ENCODE data around the gene MAMDC4. TPM values are rescaled to one million over a fixed set of nuclear protein-coding genes. Genes with fewer than 3 reads are reported as not detected.
"Not testable (repeated sequence)": the region's sequence is repeated elsewhere in the genome, so short reads cannot be mapped to it uniquely, and the experiment has no call there.

MAMDC4 gene
- polyA plus RNA-seq, 1 experiment, result 0.63 TPM

GRCh38 chr9:136840140-136840876 is 11.8 kb upstream of the MAMDC4 start:
- TF ChIP-seq CTCF (IDR thresholded peaks at IDR 0.05; ENCODE audit: low read depth, low read length), result no peak
- ChIA-PET CTCF (interaction anchor here (0.6 to 0.7 kb wide), 3 partner anchors 28 to 170 kb away, joined by 3 to 4 read pairs (median 4); no protein-coding TSS in a partner anchor), POLR2A (interaction anchor here (0.6 kb wide), 1 partner anchor 8 kb away, joined by 3 read pairs; no protein-coding TSS in a partner anchor)
- peaks cover 9% of the 10 kb centered on the region for H3K27me3 ChIP-seq (ENCODE audit: control insufficient read depth, insufficient read depth, low read length)
- H3K27ac ChIP-seq (ENCODE audit: low read depth, low read length), result no peak overlapping the region
- no peak for DNase-seq (ENCODE audit: low read depth, low spot score)
- peaks cover 4% of the 10 kb centered on the region for H3K9me3 ChIP-seq (ENCODE audit: control insufficient read depth, insufficient read depth, low read length)
- H3K4me3 ChIP-seq (ENCODE audit: low read depth, low read length), result no peak overlapping the region

GRCh38 chr9:136840877-136841645 is 11.1 kb upstream of the MAMDC4 start:
- no peak overlapping the region for H3K4me3 ChIP-seq (ENCODE audit: low read depth, low read length)
- CTCF ChIA-PET, result interaction anchor here (0.6 to 2.0 kb wide), 7 partner anchors 9 to 169 kb away, joined by 3 to 6 read pairs (median 4); no protein-coding TSS in a partner anchor

GRCh38 chr9:136841646-136842379 is 10.3 kb upstream of the MAMDC4 start:
- Histone ChIP-seq H3K27ac (ENCODE audit: low read depth, low read length) (peak overlapping the region; percentile 31), H3K27me3 (ENCODE audit: control insufficient read depth, insufficient read depth, low read length) (peaks cover 18% of the 10 kb centered on the region)
- not testable (repeated sequence) for H3K4me3 ChIP-seq (ENCODE audit: low read depth, low read length); DNase-seq (ENCODE audit: low read depth, low spot score); H3K9me3 ChIP-seq (ENCODE audit: control insufficient read depth, insufficient read depth, low read length)
- ChIA-PET CTCF (interaction anchor here (0.9 to 2.0 kb wide), 14 partner anchors 10 to 194 kb away, joined by 3 to 10 read pairs (median 4); no protein-coding TSS in a partner anchor), POLR2A (interaction anchor here (0.6 to 1.3 kb wide), 4 partner anchors 10 to 143 kb away, joined by 3 to 4 read pairs (median 3); no protein-coding TSS in a partner anchor)

More at GRCh38 chr9:136840877-136841645, 11.1 kb upstream of the MAMDC4 start:
- H3K27ac ChIP-seq (ENCODE audit: low read depth, low read length), result peak overlapping the region; percentile 31
- POLR2A ChIA-PET, result no interaction called here
- no peak for TF ChIP-seq CTCF (IDR thresholded peaks at IDR 0.05; ENCODE audit: low read depth, low read length)
- peaks cover 13% of the 10 kb centered on the region for H3K27me3 ChIP-seq (ENCODE audit: control insufficient read depth, insufficient read depth, low read length)
- peak; percentile 38 for DNase-seq (ENCODE audit: low read depth, low spot score)
- peaks cover 6% of the 10 kb centered on the region for H3K9me3 ChIP-seq (ENCODE audit: control insufficient read depth, insufficient read depth, low read length)

GRCh38 chr9:136842380-136842948 is 9.7 kb upstream of the MAMDC4 start, which contains the start of gene AJM1:
TSS of gene AJM1 (plus strand) at chr9:136842478. CDS start at chr9:136844415, 1,937 bp downstream.
- ChIA-PET CTCF (interaction anchor here (0.8 to 2.0 kb wide), 18 partner anchors 10 to 193 kb away, joined by 3 to 10 read pairs (median 3); no protein-coding TSS in a partner anchor), POLR2A (interaction anchor here (0.6 to 1.3 kb wide), 5 partner anchors 9 to 143 kb away, joined by 3 to 4 read pairs (median 3); no protein-coding TSS in a partner anchor)
- peak within 1 kb of the TSS; percentile 31 for H3K27ac ChIP-seq (ENCODE audit: low read depth, low read length)
- DNase-seq (ENCODE audit: low read depth, low spot score), result peak; percentile 49
- peak; percentile 86 for TF ChIP-seq CTCF (IDR thresholded peaks at IDR 0.05; ENCODE audit: low read depth, low read length)
- peaks cover 21% of the 10 kb centered on the region for H3K27me3 ChIP-seq (ENCODE audit: control insufficient read depth, insufficient read depth, low read length)
- H3K4me3 ChIP-seq (ENCODE audit: low read depth, low read length), result peak within 1 kb of the TSS; percentile 65
- not testable (repeated sequence) for H3K9me3 ChIP-seq (ENCODE audit: control insufficient read depth, insufficient read depth, low read length)

GRCh38 chr9:136843159-136843800 is 8.9 kb upstream of the MAMDC4 start:
- ChIA-PET POLR2A (interaction anchor here (0.7 kb wide), 2 partner anchors 15 to 115 kb away, joined by 3 read pairs; no protein-coding TSS in a partner anchor), CTCF (interaction anchor here (0.8 to 2.0 kb wide), 6 partner anchors 11 to 192 kb away, joined by 3 to 6 read pairs (median 3); no protein-coding TSS in a partner anchor)
- not testable (repeated sequence) for H3K27ac ChIP-seq (ENCODE audit: low read depth, low read length); DNase-seq (ENCODE audit: low read depth, low spot score); H3K4me3 ChIP-seq (ENCODE audit: low read depth, low read length); H3K9me3 ChIP-seq (ENCODE audit: control insufficient read depth, insufficient read depth, low read length)
- peaks cover 21% of the 10 kb centered on the region for H3K27me3 ChIP-seq (ENCODE audit: control insufficient read depth, insufficient read depth, low read length)
